ENCODE measurements around the gene CCDC112. TPM values are rescaled to one million over a fixed set of nuclear protein-coding genes. Genes with fewer than 3 reads are reported as not detected.
A peak's percentile ranks its signal among the peaks of the same experiment; 100 is the strongest.
"Not testable (repeated sequence)": the region's sequence is repeated elsewhere in the genome, so short reads cannot be mapped to it uniquely, and the experiment has no call there.

The CCDC112 gene
- total and polyA plus RNA-seq, 7 donors: 0.85 to 2.2 (median 2.0) TPM

DNA sequence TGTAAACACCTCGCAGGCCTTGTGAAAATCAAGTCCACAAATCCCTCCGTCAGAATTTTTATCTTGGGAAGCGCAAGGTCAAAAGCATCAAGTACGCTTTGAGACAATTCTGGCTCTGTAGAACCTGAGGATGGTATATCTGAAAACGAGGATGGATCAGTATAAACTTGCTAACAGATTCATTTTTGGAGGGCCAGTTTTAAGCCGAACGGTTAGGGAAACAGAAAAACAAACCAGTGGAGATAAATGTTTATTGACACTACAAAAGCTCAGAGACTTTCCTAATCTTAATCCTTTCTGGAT, 33.4 kb downstream of the CCDC112 start:
- Histone ChIP-seq H3K27ac (peak overlapping the region; percentile 81), H3K4me1 (peaks cover 24% of the 10 kb centered on the region), H3K9me3 (no peaks in the 10 kb centered on the region), H3K36me3 (ENCODE audit: insufficient read depth in 1 of 2, low read depth in 1 of 2) (peaks cover 0 to 6% of the 10 kb centered on the region in 2 donors), H3K4me3 (peak overlapping the region; percentile 84), H3K27me3 (ENCODE audit: insufficient read depth in 3 of 3, low read length in 2 of 3) (no peaks in the 10 kb centered on the region)
- ATAC-seq: no peak
- 40 to 46% (median 40%) methylated on average over 7 of the region's 7 CpGs for WGBS, 3 donors
- TF ChIP-seq, protein P1, sequence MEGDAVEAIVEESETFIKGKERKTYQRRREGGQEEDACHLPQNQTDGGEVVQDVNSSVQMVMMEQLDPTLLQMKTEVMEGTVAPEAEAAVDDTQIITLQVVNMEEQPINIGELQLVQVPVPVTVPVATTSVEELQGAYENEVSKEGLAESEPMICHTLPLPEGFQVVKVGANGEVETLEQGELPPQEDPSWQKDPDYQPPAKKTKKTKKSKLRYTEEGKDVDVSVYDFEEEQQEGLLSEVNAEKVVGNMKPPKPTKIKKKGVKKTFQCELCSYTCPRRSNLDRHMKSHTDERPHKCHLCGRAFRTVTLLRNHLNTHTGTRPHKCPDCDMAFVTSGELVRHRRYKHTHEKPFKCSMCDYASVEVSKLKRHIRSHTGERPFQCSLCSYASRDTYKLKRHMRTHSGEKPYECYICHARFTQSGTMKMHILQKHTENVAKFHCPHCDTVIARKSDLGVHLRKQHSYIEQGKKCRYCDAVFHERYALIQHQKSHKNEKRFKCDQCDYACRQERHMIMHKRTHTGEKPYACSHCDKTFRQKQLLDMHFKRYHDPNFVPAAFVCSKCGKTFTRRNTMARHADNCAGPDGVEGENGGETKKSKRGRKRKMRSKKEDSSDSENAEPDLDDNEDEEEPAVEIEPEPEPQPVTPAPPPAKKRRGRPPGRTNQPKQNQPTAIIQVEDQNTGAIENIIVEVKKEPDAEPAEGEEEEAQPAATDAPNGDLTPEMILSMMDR (IDR thresholded peaks at IDR 0.05): no peak
- no peak for DNase-seq
- intact Hi-C loops (cut with DNase I): no loop called here

DNA sequence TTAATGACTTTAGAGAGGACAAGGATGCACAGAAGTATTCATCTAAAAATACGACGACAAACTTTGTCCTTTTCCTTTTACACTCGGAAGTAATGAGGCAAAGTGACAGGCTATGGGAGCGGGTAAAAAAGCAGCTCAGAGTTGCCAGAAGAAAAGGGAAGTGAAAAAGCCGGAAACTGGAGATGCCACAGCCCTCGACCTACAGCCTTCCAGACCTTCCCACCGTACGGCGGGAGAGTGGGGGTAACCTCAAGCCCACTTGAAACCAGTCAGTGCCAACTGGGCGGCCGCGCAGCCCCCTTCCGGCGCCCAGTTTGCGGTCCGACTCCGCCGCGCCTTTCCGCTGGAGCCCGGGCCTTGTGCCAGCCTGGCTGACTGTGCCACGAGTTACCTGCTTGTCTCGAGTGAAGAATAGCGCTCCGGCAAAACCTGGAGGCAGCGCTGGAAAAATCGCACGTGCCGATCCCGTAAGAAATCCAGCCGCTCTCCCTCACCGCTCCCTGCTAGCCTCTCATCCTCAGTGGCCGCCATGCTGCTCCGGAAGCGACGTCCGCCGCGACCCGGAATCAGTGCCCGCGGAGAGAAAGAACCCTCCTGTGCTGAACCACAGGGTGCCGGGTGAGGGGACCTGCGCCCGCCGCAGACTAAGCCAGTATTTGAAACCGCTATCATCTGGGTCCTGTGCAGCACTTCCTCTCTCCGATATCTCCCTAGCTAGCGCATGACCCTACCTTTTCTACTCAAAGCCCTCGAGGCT, 34.0 kb downstream of the CCDC112 start, which contains the start of gene PGGT1B:
PGGT1B (minus strand) TSS at position 557 of the 757 bp plus-strand sequence; CDS start at position 531, 26 bp downstream.
- H3K27me3 ChIP-seq (ENCODE audit: insufficient read depth in 3 of 3, low read length in 2 of 3): no peaks in the 10 kb centered on the region
- H3K4me3 ChIP-seq: peak within 1 kb of the TSS; percentile 84
- peaks cover 24% of the 10 kb centered on the region for H3K4me1 ChIP-seq
- intact Hi-C loops (cut with DNase I): no loop called here
- peak within 1 kb of the TSS; percentile 81 for H3K27ac ChIP-seq
- ATAC-seq: peak; percentile 91 to 99 (median 97)
- H3K36me3 ChIP-seq (ENCODE audit: insufficient read depth in 1 of 2, low read depth in 1 of 2): peaks cover 0 to under 1% of the 10 kb centered on the region in 2 donors
- H3K9me3 ChIP-seq: no peaks in the 10 kb centered on the region
- peak; percentile 77 to 87 for DNase-seq
- 1% methylated on average over 45 to 50 of the region's 50 CpGs for WGBS, 3 donors
- TF ChIP-seq, protein P1 (IDR thresholded peaks at IDR 0.05): no peak

DNA sequence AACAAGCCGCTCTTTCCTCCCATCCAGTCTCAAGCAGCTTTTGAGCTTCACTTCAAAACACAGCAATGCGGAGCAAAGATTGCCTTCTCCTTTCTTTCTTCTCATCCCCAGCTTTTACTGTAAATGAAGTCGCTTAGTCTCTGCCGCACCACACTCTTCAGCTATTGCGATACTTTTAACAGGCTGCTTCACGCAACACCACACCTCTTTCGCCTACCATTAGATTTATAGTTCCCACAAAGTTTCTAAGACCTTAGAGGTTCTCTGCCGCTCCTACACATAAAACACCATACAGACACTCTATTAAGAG, 34.5 kb downstream of the CCDC112 start:
- peak overlapping the region; percentile 81 for H3K27ac ChIP-seq
- DNase-seq: no peak
- ATAC-seq: peak in 3 of 4 donors; percentile 21 to 55 (median 25)
- H3K4me3 ChIP-seq: peak overlapping the region; percentile 84
- 2 to 4% (median 3%) methylated on average over 8 of the region's 8 CpGs for WGBS, 3 donors
- peaks cover 24% of the 10 kb centered on the region for H3K4me1 ChIP-seq
- intact Hi-C loops (cut with DNase I): no loop called here
- TF ChIP-seq, protein P1 (IDR thresholded peaks at IDR 0.05): no peak
- no peaks in the 10 kb centered on the region for H3K36me3 ChIP-seq (ENCODE audit: insufficient read depth in 1 of 2, low read depth in 1 of 2)
- H3K9me3 ChIP-seq: no peaks in the 10 kb centered on the region
- H3K27me3 ChIP-seq (ENCODE audit: insufficient read depth in 3 of 3, low read length in 2 of 3): no peaks in the 10 kb centered on the region

DNA sequence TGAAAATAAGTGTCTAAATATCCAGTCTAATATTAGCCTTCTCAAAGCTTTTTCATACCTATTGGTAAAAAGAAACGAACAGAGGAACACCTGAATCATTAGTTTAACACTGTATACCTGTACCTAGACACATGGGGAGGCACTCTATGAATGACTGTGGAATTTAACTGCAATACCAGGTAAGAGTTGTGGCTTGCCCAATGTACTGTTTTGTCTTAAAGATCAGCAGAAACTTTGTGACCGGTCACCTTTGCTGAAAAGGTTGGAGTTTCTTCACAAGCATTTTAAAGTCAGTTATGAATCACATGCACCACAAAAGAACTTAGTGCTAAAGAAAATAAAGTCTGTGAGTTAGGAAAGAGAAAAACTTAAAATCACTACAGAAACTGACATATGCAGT, 36.2 kb downstream of the CCDC112 start:
- no peak for DNase-seq
- Histone ChIP-seq H3K27me3 (ENCODE audit: insufficient read depth in 3 of 3, low read length in 2 of 3) (no peaks in the 10 kb centered on the region), H3K9me3 (no peaks in the 10 kb centered on the region), H3K4me1 (peaks cover 27% of the 10 kb centered on the region), H3K27ac (no peak overlapping the region), H3K4me3 (no peak overlapping the region), H3K36me3 (ENCODE audit: insufficient read depth in 1 of 2, low read depth in 1 of 2) (no peaks in the 10 kb centered on the region)
- no peak for ATAC-seq
- TF ChIP-seq, protein P1 (IDR thresholded peaks at IDR 0.05): no peak
- intact Hi-C loops (cut with DNase I): no loop called here
- WGBS, 3 donors: 88 to 96% (median 94%) methylated on average over 2 of the region's 2 CpGs

DNA sequence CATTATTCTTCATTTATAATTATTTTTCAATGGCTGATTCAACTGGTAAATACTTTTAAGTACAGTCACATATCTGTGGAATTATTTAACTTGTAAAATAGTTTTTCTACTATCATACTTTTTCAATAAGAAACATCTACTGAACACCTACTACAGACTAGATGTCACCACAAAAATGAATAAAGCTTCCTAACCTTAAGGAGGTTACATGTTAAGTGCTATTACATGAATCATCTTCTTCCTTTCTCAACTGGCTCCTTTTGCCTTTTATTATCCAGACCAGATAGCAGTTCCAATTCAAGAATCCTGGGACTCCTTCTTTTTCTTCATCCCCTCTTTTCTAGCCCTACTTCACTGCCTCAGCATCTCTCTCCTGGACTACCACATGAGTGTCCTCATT, 38.5 kb downstream of the CCDC112 start:
- no peak overlapping the region for H3K27ac ChIP-seq
- H3K4me3 ChIP-seq: no peak overlapping the region
- DNase-seq (no peak), ATAC-seq (no peak)
- no peaks in the 10 kb centered on the region for H3K27me3 ChIP-seq (ENCODE audit: insufficient read depth in 3 of 3, low read length in 2 of 3)
- TF ChIP-seq, protein P1 (IDR thresholded peaks at IDR 0.05): no peak
- no peaks in the 10 kb centered on the region for H3K36me3 ChIP-seq (ENCODE audit: insufficient read depth in 1 of 2, low read depth in 1 of 2)
- H3K4me1 ChIP-seq: peaks cover 27% of the 10 kb centered on the region
- intact Hi-C loops (cut with DNase I): no loop called here
- no peaks in the 10 kb centered on the region for H3K9me3 ChIP-seq

DNA sequence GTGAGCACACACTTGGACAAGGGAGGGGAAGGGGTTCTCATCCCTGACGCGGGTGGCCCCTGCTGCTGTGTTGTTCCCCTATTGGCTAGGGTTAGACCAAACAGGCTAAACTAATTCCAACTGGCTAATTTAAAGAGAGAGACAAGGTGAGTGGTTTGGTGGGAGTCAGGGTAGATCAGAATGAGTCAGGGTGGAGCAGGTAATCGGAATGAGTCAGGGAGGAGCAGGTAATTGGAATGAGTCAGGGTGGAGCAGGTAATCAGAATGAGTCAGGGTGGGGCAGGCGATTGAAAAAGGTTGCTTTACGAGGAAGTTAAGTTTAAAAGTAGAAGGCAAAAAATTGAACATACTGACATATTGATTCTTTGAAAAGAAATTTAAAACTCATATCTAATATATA, 47.1 kb downstream of the CCDC112 start:
- not testable (repeated sequence) for H3K9me3 ChIP-seq; H3K36me3 ChIP-seq (ENCODE audit: insufficient read depth in 1 of 2, low read depth in 1 of 2); H3K4me1 ChIP-seq; H3K27me3 ChIP-seq (ENCODE audit: insufficient read depth in 3 of 3, low read length in 2 of 3); H3K4me3 ChIP-seq; ATAC-seq; DNase-seq; H3K27ac ChIP-seq
- intact Hi-C loops (cut with DNase I): loop anchor here (5.0 kb wide), 2 partner anchors 152 to 1637 kb away; no protein-coding TSS in a partner anchor
- WGBS, 3 donors: 74 to 81% (median 74%) methylated on average over 5 of the region's 5 CpGs

All from psoas muscle (tissue), 8 donors.